Activated CD8-positive, alpha-beta T cell treated with anti-CD3 and anti-CD28 coated beads, Interleukin-2, amount 10 ng/mL, durations not matched to agents 7 days and 5 days (primary cell): ENCODE measurements around the gene CYP4F12. TPM values are rescaled to one million over a fixed set of nuclear protein-coding genes. Genes with fewer than 3 reads are reported as not detected.

Experiments used
- ATAC-seq: fragments of 150-1000 bp; cut with Tn5 transposase; one replicate; pipeline ENCODE4 v1.10.0; 2021; ENCODE audit warnings: moderate library complexity
- CTCF ChIA-PET: fragments of 350-600 bp; sonication (Branson Sonifier 250); formaldehyde crosslinking; loops from one replicate; lab custom pipeline; 2021; ENCODE audit warnings: antibody characterized with exemption; lab: Charles Lee
- POLR2A ChIA-PET: fragments of 350-600 bp; sonication (Branson Sonifier 250); formaldehyde crosslinking; loops from one replicate; lab custom pipeline; 2021; ENCODE audit warnings: antibody characterized with exemption; lab: Charles Lee
- DNase-seq: peaks from one replicate; pipeline ENCODE4 v3.0.0-alpha.2; 2020
- H3K27ac Mint-ChIP-seq: one replicate; pipeline ENCODE4 v1.8.0; 2021; ENCODE audit warnings: mild to moderate bottlenecking, mixed read lengths
- H3K27me3 Mint-ChIP-seq: one replicate; pipeline ENCODE4 v1.8.0; 2021; ENCODE audit warnings: low read depth, mixed read lengths
- H3K36me3 Mint-ChIP-seq: one replicate; pipeline ENCODE4 v1.8.0; 2021; ENCODE audit warnings: low read depth, mixed read lengths
- H3K4me1 Mint-ChIP-seq: one replicate; pipeline ENCODE4 v1.8.0; 2021; ENCODE audit warnings: low read depth, mixed read lengths
- H3K4me3 Mint-ChIP-seq: one replicate; pipeline ENCODE4 v1.8.0; 2021; ENCODE audit warnings: mild to moderate bottlenecking, mixed read lengths
- H3K9me3 Mint-ChIP-seq: one replicate; pipeline ENCODE4 v1.8.0; 2022; ENCODE audit warnings: mixed read lengths; ENCODE audit not compliant: insufficient read depth
- total RNA-seq, 2 experiments: library from RNA; stranded (reverse); gene quantifications; one replicate each; pipeline ENCODE4 v1.2.3, GENCODE V29; 2021

Gene CYP4F12
- total RNA-seq, 2 experiments from 2014 or later = not detected

- no peak for DNase-seq
- no peaks in the 10 kb centered on the region for H3K36me3 Mint-ChIP-seq
- no peak overlapping the region for H3K4me3 Mint-ChIP-seq
- no peak for ATAC-seq
- H3K27ac Mint-ChIP-seq = no peak overlapping the region
- no peaks in the 10 kb centered on the region for H3K4me1 Mint-ChIP-seq
- no peaks in the 10 kb centered on the region for H3K9me3 Mint-ChIP-seq
- POLR2A ChIA-PET = no interaction called here
- CTCF ChIA-PET = no interaction called here
- peaks cover 5% of the 10 kb centered on the region for H3K27me3 Mint-ChIP-seq
Observed at GRCh38 chr19:15730538-15730937, 57.7 kb downstream of the CYP4F12 start.

DNA sequence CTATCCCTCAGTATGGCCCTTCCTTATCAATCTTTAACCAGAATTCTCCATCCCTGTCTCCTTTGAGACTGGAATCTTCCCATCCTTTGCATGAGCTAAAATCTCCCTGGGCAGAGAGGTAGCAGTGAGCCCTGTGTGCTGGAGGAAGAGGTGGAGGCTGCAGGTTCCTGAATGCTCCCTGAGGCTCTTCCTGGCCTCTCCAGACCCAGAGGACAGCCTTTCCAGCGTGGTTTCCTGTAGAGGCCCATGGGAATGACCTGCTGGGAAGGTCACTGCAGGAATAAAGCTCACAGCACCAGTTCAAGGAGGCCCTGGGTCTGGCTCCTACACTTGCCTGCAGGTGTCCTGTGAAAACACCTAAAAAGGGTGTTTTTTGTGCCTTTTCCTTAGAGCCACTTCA lies 59.5 kb downstream of the CYP4F12 start:
- no peaks in the 10 kb centered on the region for H3K36me3 Mint-ChIP-seq
- ATAC-seq = no peak
- no peak for DNase-seq
- H3K4me1 Mint-ChIP-seq = no peaks in the 10 kb centered on the region
- no peak overlapping the region for H3K4me3 Mint-ChIP-seq
- CTCF ChIA-PET = no interaction called here
- no peaks in the 10 kb centered on the region for H3K9me3 Mint-ChIP-seq
- peaks cover 2% of the 10 kb centered on the region for H3K27me3 Mint-ChIP-seq
- no peak overlapping the region for H3K27ac Mint-ChIP-seq
- POLR2A ChIA-PET = no interaction called here

- no peak overlapping the region for H3K27ac Mint-ChIP-seq
- no peak for DNase-seq
- ATAC-seq = no peak
- H3K27me3 Mint-ChIP-seq = peaks cover 2% of the 10 kb centered on the region
- POLR2A ChIA-PET = no interaction called here
- H3K4me3 Mint-ChIP-seq = no peak overlapping the region
- H3K36me3 Mint-ChIP-seq = no peaks in the 10 kb centered on the region
- no peaks in the 10 kb centered on the region for H3K9me3 Mint-ChIP-seq
- H3K4me1 Mint-ChIP-seq = no peaks in the 10 kb centered on the region
- CTCF ChIA-PET = no interaction called here
Observed at GRCh38 chr19:15733895-15734294, 61.0 kb downstream of the CYP4F12 start.

DNA sequence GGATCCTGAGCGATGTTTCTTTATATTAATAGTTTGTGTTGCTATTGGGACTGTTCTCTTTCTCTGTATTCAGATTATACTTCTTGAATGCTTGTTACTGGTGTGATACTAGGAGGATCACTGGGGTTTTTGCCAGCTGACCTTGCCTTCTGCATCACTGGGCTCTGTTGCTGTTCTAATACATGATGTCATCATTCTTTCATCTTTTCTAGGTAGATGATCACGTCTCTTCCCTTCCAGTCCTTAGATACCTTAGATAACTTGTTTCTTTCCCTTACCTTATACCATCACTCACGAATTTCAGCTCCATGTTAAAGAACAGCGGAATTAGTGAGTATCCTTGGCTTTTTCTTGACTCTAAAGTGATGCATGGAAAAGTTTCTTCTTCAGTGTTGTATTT lies 64.8 kb downstream of the CYP4F12 start, which contains the start of gene OR10H3:
TSS of gene OR10H3 (plus strand) at position 264 of the 400 bp plus-strand sequence. CDS start 3,408 bp downstream, outside the sequence.
- DNase-seq (no peak), ATAC-seq (no peak)
- Mint-ChIP-seq H3K27ac (no peak within 1 kb of the TSS), H3K4me1 (no peaks in the 10 kb centered on the region), H3K27me3 (peaks cover 3% of the 10 kb centered on the region), H3K36me3 (no peaks in the 10 kb centered on the region), H3K4me3 (no peak within 1 kb of the TSS), H3K9me3 (peaks cover 11% of the 10 kb centered on the region)
- ChIA-PET CTCF (no interaction called here), POLR2A (no interaction called here)

DNA sequence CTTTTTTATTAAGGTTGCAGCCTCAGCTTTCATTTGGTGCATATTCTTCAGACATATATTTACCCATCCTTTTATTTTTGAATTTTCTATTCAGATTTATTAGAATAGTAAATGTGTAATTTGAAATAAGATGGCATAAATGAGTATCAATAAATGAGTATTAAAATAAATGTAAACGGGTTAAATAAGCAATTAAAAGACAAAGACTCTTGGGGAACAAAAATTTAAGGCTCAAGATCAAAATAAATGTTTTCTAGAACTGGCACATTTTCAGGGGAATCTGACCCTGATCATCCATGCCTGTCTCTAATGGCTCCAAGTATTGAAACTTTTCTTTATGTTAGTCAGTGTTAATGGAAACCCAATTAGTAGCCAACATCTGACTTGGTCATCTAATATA lies 67.9 kb downstream of the CYP4F12 start:
- no peaks in the 10 kb centered on the region for H3K4me1 Mint-ChIP-seq
- DNase-seq (no peak), ATAC-seq (no peak)
- H3K9me3 Mint-ChIP-seq = peaks cover 11% of the 10 kb centered on the region
- CTCF ChIA-PET = no interaction called here
- peaks cover 9% of the 10 kb centered on the region for H3K27me3 Mint-ChIP-seq
- POLR2A ChIA-PET = no interaction called here
- H3K4me3 Mint-ChIP-seq = no peak overlapping the region
- no peaks in the 10 kb centered on the region for H3K36me3 Mint-ChIP-seq
- no peak overlapping the region for H3K27ac Mint-ChIP-seq

Other genes starting within 250 kb of the CYP4F12 start
- 10 to 100 TPM; 31.6 to 32.7 TPM for gene WIZ, start 223.1 kb upstream of the CYP4F12 start, total RNA-seq
- gene RASAL3, start 208.5 kb upstream of the CYP4F12 start, total RNA-seq = 100 to 1,000 TPM; 104 to 107 TPM
- gene PGLYRP2, start 193.6 kb upstream of the CYP4F12 start, total RNA-seq = not detected
- gene CYP4F22, start 164.6 kb upstream of the CYP4F12 start, total RNA-seq = 1 to 10 TPM; 5.8 to 6.2 TPM
- not detected for gene CYP4F8, start 57.9 kb upstream of the CYP4F12 start, total RNA-seq
- gene CYP4F3, start 32.2 kb upstream of the CYP4F12 start, total RNA-seq = not detected
- not detected for gene OR10H2, start 54.9 kb downstream of the CYP4F12 start, total RNA-seq
- not detected for gene OR10H3, start 64.9 kb downstream of the CYP4F12 start, total RNA-seq
- not detected for gene OR10H5, start 114.6 kb downstream of the CYP4F12 start, total RNA-seq
- not detected for gene OR10H1, start 142.6 kb downstream of the CYP4F12 start, total RNA-seq
- gene CYP4F2, start 225.0 kb downstream of the CYP4F12 start, total RNA-seq = not detected